GM18873 (cell line): ENCODE measurements around the gene TGFBR3.

Source experiments
- ATAC-seq: cut with Tn5 transposase; IDR thresholded peaks from one replicate; pipeline ENCODE4 v1.9.1; 2021; ENCODE audit warnings: mild to moderate bottlenecking, moderate library complexity, moderate number of reproducible peaks; ENCODE audit not compliant: unreplicated experiment, low FRiP score

The TGFBR3 gene

GRCh38 chr1:91827459-91828321, 58.3 kb downstream of the TGFBR3 start:
- no peak for ATAC-seq

- ATAC-seq: no peak
Measured at GRCh38 chr1:91827087-91827458, 58.9 kb downstream of the TGFBR3 start.

GRCh38 chr1:91826649-91827048, 59.3 kb downstream of the TGFBR3 start:
- no peak for ATAC-seq

- ATAC-seq: no peak
Measured at GRCh38 chr1:91826248-91826647, 59.7 kb downstream of the TGFBR3 start.

GRCh38 chr1:91821126-91821868, 64.7 kb downstream of the TGFBR3 start:
- no peak for ATAC-seq

GRCh38 chr1:91819038-91819788, 66.7 kb downstream of the TGFBR3 start:
- ATAC-seq: no peak

GRCh38 chr1:91818713-91818975, 67.3 kb downstream of the TGFBR3 start:
- no peak for ATAC-seq

- no peak for ATAC-seq
Measured at GRCh38 chr1:91817211-91817905, 68.6 kb downstream of the TGFBR3 start.

GRCh38 chr1:91816031-91816430, 69.9 kb downstream of the TGFBR3 start:
- ATAC-seq: no peak

- ATAC-seq: no peak
Measured at GRCh38 chr1:91814448-91814847, 71.5 kb downstream of the TGFBR3 start.

GRCh38 chr1:91813813-91814212, 72.1 kb downstream of the TGFBR3 start:
- no peak for ATAC-seq

GRCh38 chr1:91811363-91812025, 74.5 kb downstream of the TGFBR3 start:
- ATAC-seq: no peak

GRCh38 chr1:91809317-91809716, 76.6 kb downstream of the TGFBR3 start:
- ATAC-seq: no peak

- no peak for ATAC-seq
Measured at GRCh38 chr1:91807921-91808620, 77.9 kb downstream of the TGFBR3 start.

- ATAC-seq: no peak
Measured at GRCh38 chr1:91806769-91807700, 78.9 kb downstream of the TGFBR3 start.

GRCh38 chr1:91806181-91806768, 79.7 kb downstream of the TGFBR3 start:
- no peak for ATAC-seq

- no peak for ATAC-seq
Measured at GRCh38 chr1:91805311-91805801, 80.6 kb downstream of the TGFBR3 start.

GRCh38 chr1:91804546-91805023, 81.4 kb downstream of the TGFBR3 start:
- ATAC-seq: no peak
